A549 (cell line): ENCODE measurements around the gene TLCD5.

ENCODE experiments used
- CEBPB ChIP-seq, 2 experiments: fragments of >200 bp in 1 of 2; sonication (Bioruptor Twin) in 1 of 2; formaldehyde crosslinking in 1 of 2; IDR thresholded peaks; 2 replicates each; pipeline ENCODE4 v1.6.1; 2012 to 2016
- ESRRA ChIP-seq: fragments of 150-350 bp; IDR thresholded peaks from 2 replicates; pipeline ENCODE4 v1.6.1; 2014; ENCODE audit warnings: mild to moderate bottlenecking, low read length, borderline replicate concordance
- HDAC2 ChIP-seq: fragments of 200-600 bp; sonication (generic); IDR thresholded peaks from 2 replicates; pipeline ENCODE4 v1.6.1; 2016
- JUN ChIP-seq, 2 experiments: fragments of >200 bp; sonication (Bioruptor Twin); formaldehyde crosslinking; IDR thresholded peaks; 2 replicates in 1 of 2; 3 replicates in 1 of 2; pipeline ENCODE4 v1.6.1; 2016 to 2017
- KDM1A ChIP-seq: fragments of 200-600 bp; sonication (generic); IDR thresholded peaks from 2 replicates; pipeline ENCODE4 v1.6.1; 2016; ENCODE audit warnings: low read depth, mild to moderate bottlenecking
- POLR2A ChIP-seq: IDR thresholded peaks from 2 replicates; pipeline ENCODE4 v1.6.1; 2012; ENCODE audit warnings: mild to moderate bottlenecking, low read length
- TF ChIP-seq, protein P1 (sequence below): fragments of >200 bp; sonication (Bioruptor Twin); formaldehyde crosslinking; IDR thresholded peaks from 3 replicates; pipeline ENCODE4 v1.5.1; 2016
- TF ChIP-seq, protein P2 (sequence below): IDR thresholded peaks from 2 replicates; pipeline ENCODE4 v1.6.1; 2012
- TF ChIP-seq, protein P3 (sequence below): fragments of >200 bp; sonication (Bioruptor Twin); formaldehyde crosslinking; IDR thresholded peaks from 3 replicates; pipeline ENCODE4 v1.6.1; 2016
- TF ChIP-seq, protein P4 (sequence below): fragments of 450-650 bp; IDR thresholded peaks from 2 replicates; pipeline ENCODE4 v1.6.1; 2014; ENCODE audit warnings: antibody characterized with exemption

DNA sequence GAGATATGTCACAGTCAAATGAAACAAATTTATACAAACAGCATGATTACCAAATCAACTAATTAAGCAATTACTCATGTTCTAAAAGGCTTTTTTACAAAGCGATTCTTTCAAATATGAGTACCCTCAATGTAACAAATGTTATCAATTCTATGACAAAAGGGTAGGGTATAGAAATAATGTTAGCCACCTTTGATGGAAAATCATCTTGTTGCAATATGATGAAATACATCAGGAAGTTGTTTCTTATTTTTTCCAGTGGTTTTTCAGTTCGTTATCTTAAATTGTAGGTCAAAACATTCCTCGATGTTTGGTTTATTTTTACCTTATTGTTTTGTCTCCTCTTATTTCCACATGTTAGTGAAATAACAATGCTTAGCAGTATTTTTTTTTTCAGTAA, 17.6 kb downstream of the TLCD5 start:
- TF ChIP-seq POLR2A (no peak), CEBPB (IDR thresholded peaks at IDR 0.05) (no peak), JUN (IDR thresholded peaks at IDR 0.05) (no peak), HDAC2 (no peak), ESRRA (no peak), KDM1A (no peak)
- TF ChIP-seq, protein P1, sequence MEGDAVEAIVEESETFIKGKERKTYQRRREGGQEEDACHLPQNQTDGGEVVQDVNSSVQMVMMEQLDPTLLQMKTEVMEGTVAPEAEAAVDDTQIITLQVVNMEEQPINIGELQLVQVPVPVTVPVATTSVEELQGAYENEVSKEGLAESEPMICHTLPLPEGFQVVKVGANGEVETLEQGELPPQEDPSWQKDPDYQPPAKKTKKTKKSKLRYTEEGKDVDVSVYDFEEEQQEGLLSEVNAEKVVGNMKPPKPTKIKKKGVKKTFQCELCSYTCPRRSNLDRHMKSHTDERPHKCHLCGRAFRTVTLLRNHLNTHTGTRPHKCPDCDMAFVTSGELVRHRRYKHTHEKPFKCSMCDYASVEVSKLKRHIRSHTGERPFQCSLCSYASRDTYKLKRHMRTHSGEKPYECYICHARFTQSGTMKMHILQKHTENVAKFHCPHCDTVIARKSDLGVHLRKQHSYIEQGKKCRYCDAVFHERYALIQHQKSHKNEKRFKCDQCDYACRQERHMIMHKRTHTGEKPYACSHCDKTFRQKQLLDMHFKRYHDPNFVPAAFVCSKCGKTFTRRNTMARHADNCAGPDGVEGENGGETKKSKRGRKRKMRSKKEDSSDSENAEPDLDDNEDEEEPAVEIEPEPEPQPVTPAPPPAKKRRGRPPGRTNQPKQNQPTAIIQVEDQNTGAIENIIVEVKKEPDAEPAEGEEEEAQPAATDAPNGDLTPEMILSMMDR, result no peak
- TF ChIP-seq, protein P2, sequence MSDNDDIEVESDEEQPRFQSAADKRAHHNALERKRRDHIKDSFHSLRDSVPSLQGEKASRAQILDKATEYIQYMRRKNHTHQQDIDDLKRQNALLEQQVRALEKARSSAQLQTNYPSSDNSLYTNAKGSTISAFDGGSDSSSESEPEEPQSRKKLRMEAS, result no peak
- TF ChIP-seq, protein P3, sequence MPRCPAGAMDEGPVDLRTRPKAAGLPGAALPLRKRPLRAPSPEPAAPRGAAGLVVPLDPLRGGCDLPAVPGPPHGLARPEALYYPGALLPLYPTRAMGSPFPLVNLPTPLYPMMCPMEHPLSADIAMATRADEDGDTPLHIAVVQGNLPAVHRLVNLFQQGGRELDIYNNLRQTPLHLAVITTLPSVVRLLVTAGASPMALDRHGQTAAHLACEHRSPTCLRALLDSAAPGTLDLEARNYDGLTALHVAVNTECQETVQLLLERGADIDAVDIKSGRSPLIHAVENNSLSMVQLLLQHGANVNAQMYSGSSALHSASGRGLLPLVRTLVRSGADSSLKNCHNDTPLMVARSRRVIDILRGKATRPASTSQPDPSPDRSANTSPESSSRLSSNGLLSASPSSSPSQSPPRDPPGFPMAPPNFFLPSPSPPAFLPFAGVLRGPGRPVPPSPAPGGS, result no peak
- TF ChIP-seq, protein P4, sequence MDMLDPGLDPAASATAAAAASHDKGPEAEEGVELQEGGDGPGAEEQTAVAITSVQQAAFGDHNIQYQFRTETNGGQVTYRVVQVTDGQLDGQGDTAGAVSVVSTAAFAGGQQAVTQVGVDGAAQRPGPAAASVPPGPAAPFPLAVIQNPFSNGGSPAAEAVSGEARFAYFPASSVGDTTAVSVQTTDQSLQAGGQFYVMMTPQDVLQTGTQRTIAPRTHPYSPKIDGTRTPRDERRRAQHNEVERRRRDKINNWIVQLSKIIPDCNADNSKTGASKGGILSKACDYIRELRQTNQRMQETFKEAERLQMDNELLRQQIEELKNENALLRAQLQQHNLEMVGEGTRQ, result no peak
